SHP77 (cell line): ENCODE measurements around the gene CYB5R2.
A peak's percentile ranks its signal among the peaks of the same experiment; 100 is the strongest.
"Not testable (repeated sequence)": the region's sequence is repeated elsewhere in the genome, so short reads cannot be mapped to it uniquely, and the experiment has no call there.

Source experiments
- DNase-seq, 2 experiments: peaks; one replicate each; lab custom pipeline; 2025; lab: John Stamatoyannopoulos, UW

The CYB5R2 gene

GRCh38 chr11:7668911-7669310, 4.4 kb downstream of the CYB5R2 start:
- no peak for DNase-seq

- DNase-seq, result no peak
These were observed 4.8 kb downstream of the CYB5R2 start for GRCh38 chr11:7668464-7668863.

- DNase-seq, result no peak
These were observed 5.8 kb downstream of the CYB5R2 start for GRCh38 chr11:7667460-7667859.

- no peak for DNase-seq
These were observed 6.9 kb downstream of the CYB5R2 start for GRCh38 chr11:7666292-7666866.

GRCh38 chr11:7665473-7666291, 7.6 kb downstream of the CYB5R2 start:
- DNase-seq, result peak in 1 of 2 experiments; percentile 2

- DNase-seq, result no peak
These were observed 8.4 kb downstream of the CYB5R2 start for GRCh38 chr11:7664867-7665266.

DNA sequence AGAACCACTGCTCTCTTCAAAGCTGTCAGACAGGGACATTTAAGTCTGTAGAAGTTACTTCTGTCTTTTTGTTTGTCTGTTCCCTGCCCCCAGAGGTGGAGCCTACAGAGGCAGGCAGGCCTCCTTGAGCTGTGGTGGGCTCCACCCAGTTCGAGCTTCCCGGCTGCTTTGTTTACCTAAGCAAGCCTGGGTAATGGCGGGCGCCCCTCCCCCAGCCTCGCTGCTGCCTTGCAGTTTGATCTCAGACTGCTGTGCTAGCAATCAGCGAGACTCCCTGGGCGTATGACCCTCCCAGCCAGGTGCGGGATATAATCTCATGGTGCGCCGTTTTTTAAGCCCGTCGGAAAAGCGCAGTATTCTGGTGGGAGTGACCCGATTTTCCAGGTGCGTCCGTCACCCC, 9.8 kb downstream of the CYB5R2 start:
- DNase-seq, result not testable (repeated sequence)

DNA sequence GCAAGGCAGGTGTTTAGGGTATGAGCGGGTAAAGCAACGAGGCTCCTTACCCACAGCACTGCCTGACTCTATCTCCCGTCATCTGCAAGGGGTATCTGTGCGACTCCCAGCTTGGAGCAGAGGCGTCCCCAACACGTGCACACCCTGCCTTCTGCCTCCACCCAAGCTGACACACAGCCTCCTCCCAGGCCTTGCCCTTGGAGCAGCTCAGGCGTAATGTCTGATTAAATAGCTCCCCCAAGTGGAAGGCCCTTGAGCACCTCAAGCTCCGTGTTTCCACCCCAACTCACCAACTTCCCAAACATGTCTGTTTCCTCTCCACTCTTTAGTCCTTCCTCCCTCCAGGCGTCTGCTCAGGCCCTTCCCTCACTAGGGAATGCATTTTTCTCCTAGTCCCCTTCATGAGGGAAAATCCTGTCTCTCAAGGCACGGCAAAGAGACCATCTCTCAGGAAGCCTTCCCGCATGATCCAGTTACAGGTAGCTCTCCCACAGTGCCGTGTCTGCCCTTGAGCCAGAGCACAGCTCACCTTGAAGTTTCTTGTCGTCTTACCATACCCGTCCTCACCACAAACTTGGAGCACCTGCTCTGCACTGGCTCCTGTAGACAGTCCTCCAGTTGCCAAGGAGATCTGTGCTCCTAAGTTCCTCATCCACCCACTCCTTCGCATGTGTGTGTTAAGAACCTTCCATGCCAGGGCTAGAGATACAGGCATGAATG, 15.8 kb downstream of the CYB5R2 start:
- DNase-seq, result peak in 1 of 2 experiments; percentile 15

DNA sequence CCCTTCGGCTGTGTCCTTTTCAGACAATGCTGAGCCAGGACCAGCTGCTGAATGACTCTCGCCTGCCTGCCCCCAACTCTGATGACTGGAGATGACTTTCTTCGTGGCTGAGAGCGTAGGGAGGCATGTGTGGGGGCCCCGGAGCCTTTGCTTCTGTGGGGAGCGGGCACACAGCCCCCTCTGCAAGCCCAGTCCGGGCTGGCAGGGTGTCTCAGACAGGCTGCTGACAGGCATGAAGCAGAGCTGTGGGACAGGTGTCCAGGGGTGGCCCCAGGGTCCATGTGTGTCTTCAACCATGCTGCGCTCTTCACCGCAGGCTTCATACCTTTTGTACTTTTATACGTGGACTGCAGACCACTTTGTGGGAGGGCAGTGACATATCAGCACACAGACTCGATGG, 16.6 kb downstream of the CYB5R2 start:
- DNase-seq, result no peak

GRCh38 chr11:7655253-7656217, 17.8 kb downstream of the CYB5R2 start:
- no peak for DNase-seq

- no peak for DNase-seq
These were observed 19.1 kb downstream of the CYB5R2 start for GRCh38 chr11:7654195-7654705.

GRCh38 chr11:7651700-7652099, 21.6 kb downstream of the CYB5R2 start:
- DNase-seq, result no peak

- DNase-seq, result no peak
These were observed 22.2 kb downstream of the CYB5R2 start for GRCh38 chr11:7651140-7651551.

DNA sequence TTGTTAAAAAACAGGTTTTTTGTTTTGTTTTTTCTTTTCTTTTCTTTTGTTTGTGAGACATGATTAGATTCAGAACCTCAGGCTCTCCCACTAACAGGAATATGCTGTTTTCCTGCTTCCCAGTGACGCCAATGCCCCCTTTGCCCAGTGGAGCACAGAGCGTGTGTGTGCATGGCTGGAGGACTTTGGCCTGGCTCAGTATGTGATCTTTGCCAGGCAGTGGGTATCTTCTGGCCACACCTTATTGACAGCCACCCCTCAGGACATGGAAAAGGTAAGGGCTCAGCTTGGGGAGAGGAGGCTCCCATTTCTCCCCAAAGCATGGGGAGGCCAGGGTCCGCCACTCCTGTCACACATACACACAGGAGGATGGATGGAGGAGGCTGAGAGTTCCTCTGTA, 25.0 kb downstream of the CYB5R2 start:
- no peak for DNase-seq

DNA sequence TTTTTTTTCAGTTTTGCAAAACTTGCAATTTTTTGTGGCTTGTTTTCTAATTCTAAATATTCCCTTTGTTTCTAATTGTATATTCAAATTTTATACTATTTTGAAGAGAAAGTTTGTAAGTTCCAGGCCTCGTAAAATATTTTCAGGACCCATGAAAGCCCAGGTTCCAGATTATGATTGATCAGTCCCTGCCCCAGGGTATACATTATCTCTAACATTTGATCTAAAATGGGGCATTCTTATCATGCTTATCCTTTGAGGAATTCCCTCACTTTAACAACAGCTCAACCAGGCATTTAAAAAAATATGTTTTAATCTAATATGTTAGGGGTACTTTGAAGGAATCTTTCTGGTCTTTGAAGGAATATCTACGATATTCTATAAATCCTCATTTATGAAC, 26.4 kb downstream of the CYB5R2 start:
- no peak for DNase-seq

DNA sequence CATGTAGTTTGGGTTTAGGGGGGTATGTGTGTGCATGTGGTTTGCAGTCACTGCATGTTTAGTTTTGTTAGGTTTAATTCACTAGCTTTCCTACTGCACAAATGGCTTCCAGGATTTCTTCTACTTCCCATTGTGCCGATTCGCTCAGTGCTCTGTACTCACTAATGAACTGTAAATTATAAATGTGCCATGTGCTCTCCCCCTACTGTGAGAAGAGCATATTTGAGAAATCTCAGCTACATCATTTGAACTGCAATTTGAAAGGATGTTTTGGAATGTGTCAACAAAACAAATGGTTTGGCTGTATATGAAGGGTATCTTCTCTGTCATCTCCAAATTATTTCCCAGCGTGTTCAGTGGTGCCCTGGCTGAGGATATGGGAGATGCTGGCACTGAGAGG, 28.1 kb downstream of the CYB5R2 start:
- DNase-seq, result no peak

DNA sequence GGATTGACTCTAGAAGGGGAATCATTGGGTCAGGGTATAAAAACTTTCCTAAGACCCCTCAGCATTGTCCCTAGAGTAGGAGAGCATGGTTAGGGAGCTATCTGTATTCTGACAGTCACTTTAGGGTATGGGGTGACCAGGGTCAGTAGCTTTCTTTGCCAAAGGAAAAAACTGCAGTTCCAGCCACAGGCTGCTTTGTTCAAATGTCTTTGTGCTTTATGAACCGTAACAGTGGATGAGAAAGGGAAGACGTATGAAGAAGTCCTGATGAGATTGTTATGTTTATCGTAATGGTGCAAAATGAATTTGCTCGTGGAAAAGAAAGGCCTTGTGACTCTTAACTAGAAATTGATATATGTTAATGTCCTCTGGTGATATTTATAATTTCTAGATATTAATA, 30.0 kb downstream of the CYB5R2 start:
- DNase-seq, result no peak

DNA sequence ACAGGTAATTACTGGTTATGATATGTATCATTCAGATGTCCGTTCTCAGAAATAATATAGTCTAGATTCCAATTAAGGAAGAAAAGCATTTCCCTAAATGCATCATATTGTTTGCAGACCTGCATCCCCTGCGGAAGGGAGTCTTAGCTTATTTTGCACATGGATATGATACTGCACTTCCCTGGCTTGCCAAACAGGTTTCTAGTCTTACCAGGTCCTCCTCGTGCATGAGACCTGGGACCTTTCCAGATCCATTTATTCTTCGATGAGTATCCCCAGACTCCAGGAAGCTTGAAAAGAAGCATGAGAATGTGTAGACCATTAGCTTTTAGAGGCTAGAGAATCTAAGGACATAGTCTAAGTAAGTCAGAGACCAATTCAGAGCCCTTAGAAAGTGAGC, 30.6 kb downstream of the CYB5R2 start:
- DNase-seq, result no peak

GRCh38 chr11:7640816-7641215, 32.5 kb downstream of the CYB5R2 start:
- no peak for DNase-seq

- DNase-seq, result no peak
These were observed 33.7 kb downstream of the CYB5R2 start for GRCh38 chr11:7639643-7640025.

DNA sequence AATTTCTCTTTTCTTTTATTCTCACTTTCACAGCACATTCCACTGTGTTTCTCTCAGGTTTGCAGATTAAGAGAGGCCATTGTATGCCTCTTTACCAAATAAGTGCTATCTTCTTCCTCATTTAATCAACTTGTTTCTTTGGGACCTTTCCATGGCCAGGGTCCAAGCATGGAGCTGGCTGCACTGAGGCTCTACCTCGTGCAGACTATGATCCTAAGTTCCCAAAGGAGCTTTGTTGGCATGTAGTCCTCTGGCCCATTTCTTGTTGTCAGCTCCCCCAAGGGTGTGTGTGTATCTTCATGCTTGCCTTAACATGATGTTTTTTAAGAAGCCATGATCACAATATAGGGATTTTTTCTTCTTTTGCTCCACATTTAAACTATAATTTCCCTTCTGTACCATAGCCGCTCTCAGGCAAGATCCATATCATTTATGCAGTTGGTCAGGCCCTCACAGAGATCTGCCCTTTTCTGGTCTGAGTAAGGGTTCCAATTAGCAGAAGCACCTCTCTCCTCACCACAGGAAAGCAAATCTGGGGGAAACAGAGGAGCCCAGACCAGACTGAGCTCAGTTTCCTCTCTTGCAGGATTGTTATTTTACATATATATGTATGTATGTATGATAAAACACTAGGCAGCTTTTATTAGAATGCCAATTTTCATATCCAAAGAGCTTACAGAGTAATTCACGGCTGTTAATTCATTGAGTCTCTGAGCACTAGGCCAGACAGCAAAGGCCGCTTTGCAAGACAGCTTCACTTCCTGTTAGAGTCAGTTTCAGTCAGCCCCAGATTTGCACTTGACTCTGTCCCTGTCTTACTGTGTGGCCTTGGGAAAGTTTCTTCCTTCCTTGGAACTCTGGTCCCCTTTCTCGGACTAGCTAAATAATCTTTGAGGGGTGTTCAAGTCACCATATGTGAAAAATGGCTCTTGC, 34.3 kb downstream of the CYB5R2 start:
- no peak for DNase-seq
